Mesendoderm (in vitro differentiated cells): ENCODE data around the gene NREP.

Experiments used
- DNase-seq: peaks from one replicate; pipeline ENCODE4 v3.0.0; 2013
- H2AK5ac ChIP-seq: 2 replicates; pipeline ENCODE4 v1.6.1; 2013; ENCODE audit warnings: low read length, inconsistent platforms
- H2BK120ac ChIP-seq: 2 replicates; pipeline ENCODE4 v1.6.1; 2013; ENCODE audit warnings: low read depth, mild to moderate bottlenecking, low read length, moderate library complexity, mixed read lengths
- H2BK15ac ChIP-seq: replicated peaks from 2 replicates; pipeline ENCODE4 v1.6.1; 2013; ENCODE audit warnings: low read depth, mild to moderate bottlenecking, moderate library complexity
- H2BK5ac ChIP-seq: 2 replicates; pipeline ENCODE4 v1.6.1; 2013; ENCODE audit warnings: low read length, inconsistent platforms
- H3K18ac ChIP-seq: 2 replicates; pipeline ENCODE4 v1.6.1; 2013; ENCODE audit warnings: mild to moderate bottlenecking, low read length, mixed read lengths
- H3K23ac ChIP-seq: one replicate; pipeline ENCODE4 v1.6.1; 2013; ENCODE audit warnings: low read length
- H3K27ac ChIP-seq: 2 replicates; pipeline ENCODE4 v1.5.1; 2013; ENCODE audit warnings: low read depth, mild to moderate bottlenecking, inconsistent platforms, low read length, moderate library complexity
- H3K27me3 ChIP-seq: 2 replicates; pipeline ENCODE4 v1.6.1; 2013; ENCODE audit warnings: low read length, control low read depth, mild to moderate bottlenecking, inconsistent platforms; ENCODE audit not compliant: insufficient read depth, poor library complexity
- H3K36me3 ChIP-seq: 2 replicates; pipeline ENCODE4 v1.6.1; 2013; ENCODE audit warnings: low read length, inconsistent platforms; ENCODE audit not compliant: control insufficient read depth, insufficient read depth
- H3K4ac ChIP-seq: one replicate; pipeline ENCODE4 v1.6.1; 2013; ENCODE audit warnings: low read depth, mild to moderate bottlenecking, low read length, moderate library complexity
- H3K4me1 ChIP-seq: 2 replicates; pipeline ENCODE4 v1.6.1; 2013; ENCODE audit warnings: low read depth, low read length, inconsistent platforms; ENCODE audit not compliant: control insufficient read depth
- H3K4me2 ChIP-seq: 2 replicates; pipeline ENCODE4 v1.6.1; 2013; ENCODE audit warnings: low read length
- H3K4me3 ChIP-seq: 2 replicates; pipeline ENCODE4 v1.5.1; 2013; ENCODE audit warnings: mild to moderate bottlenecking, low read length
- H3K56ac ChIP-seq: one replicate; pipeline ENCODE4 v1.6.1; 2013; ENCODE audit warnings: low read length
- H3K79me1 ChIP-seq: 2 replicates; pipeline ENCODE4 v1.6.1; 2013; ENCODE audit warnings: low read length, inconsistent platforms
- H3K79me2 ChIP-seq: 2 replicates; pipeline ENCODE4 v1.6.1; 2013; ENCODE audit warnings: mild to moderate bottlenecking, low read length; ENCODE audit not compliant: control insufficient read depth, insufficient read depth
- H3K9ac ChIP-seq: 2 replicates; pipeline ENCODE4 v1.6.1; 2013; ENCODE audit warnings: low read length, inconsistent platforms
- H4K5ac ChIP-seq: one replicate; pipeline ENCODE4 v1.6.1; 2013; ENCODE audit warnings: low read length
- H4K8ac ChIP-seq: one replicate; pipeline ENCODE4 v1.6.1; 2013; ENCODE audit warnings: low read depth, mild to moderate bottlenecking, control low read depth, low read length, moderate library complexity
- WGBS: extraction: QIAGEN DNeasy Blood & Tissue Kit; methylation state at CpG from one replicate; pipeline ENCODE4 v1.1.7; 2013; ENCODE audit warnings: low lambda C conversion rate, missing lambda C conversion rate; ENCODE audit not compliant: insufficient coverage; ENCODE audit errors: extremely low coverage; 5-methylcytosine and 5-hydroxymethylcytosine counted together

NREP gene

GRCh38 chr5:111753884-111754589 lies 3.0 kb downstream of the NREP start:
- Histone ChIP-seq H2BK120ac (no peak overlapping the region), H3K9ac (no peak overlapping the region), H2BK5ac (no peak overlapping the region), H3K4me1 (no peaks in the 10 kb centered on the region), H3K4me2 (no peak overlapping the region), H3K23ac (no peak overlapping the region), H3K4me3 (no peak overlapping the region), H4K5ac (no peak overlapping the region), H3K79me2 (peaks cover 7% of the 10 kb centered on the region), H2BK15ac (no peak overlapping the region), H3K79me1 (no peaks in the 10 kb centered on the region), H4K8ac (no peak overlapping the region), H3K27ac (no peak overlapping the region), H3K18ac (no peak overlapping the region), H2AK5ac (no peak overlapping the region), H3K27me3 (no peaks in the 10 kb centered on the region), H3K56ac (no peak overlapping the region), H3K36me3 (no peaks in the 10 kb centered on the region), H3K4ac (no peak overlapping the region)
- no CpG with 5 or more reads among the region's 3 CpGs for WGBS
- no peak for DNase-seq

DNA sequence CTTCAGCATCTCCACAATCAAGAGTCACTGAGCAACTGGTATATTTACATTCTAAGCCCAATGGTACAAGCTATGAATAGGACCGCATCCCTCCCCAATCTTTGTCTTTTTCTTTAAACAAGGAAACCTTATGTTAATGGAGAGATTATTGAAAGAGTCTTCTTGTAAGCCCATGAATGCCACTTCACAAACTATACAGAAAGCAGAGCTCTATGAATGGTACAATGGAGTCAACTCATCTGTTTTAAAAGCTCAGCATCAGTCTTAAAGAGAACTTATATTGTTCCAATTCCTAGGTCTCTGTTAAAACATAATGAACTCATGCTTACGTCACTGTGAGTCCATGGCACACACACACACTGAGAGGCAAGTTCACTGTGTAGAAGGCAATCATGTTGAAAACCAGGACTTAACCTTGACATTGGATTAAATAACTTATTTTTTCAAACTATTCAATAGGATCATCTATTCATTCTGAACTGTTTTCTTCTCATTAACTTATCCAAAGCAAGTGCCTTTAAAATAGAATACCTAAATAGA lies 4.5 kb downstream of the NREP start:
- DNase-seq: no peak
- Histone ChIP-seq H3K36me3 (no peaks in the 10 kb centered on the region), H4K5ac (no peak overlapping the region), H3K4me2 (no peak overlapping the region), H3K23ac (no peak overlapping the region), H3K79me1 (no peaks in the 10 kb centered on the region), H3K27me3 (no peaks in the 10 kb centered on the region), H2BK15ac (no peak overlapping the region), H2AK5ac (no peak overlapping the region), H3K79me2 (peaks cover 7% of the 10 kb centered on the region), H3K4me1 (no peaks in the 10 kb centered on the region), H3K27ac (no peak overlapping the region), H2BK120ac (no peak overlapping the region), H3K4ac (no peak overlapping the region), H3K4me3 (no peak overlapping the region), H4K8ac (no peak overlapping the region), H3K9ac (no peak overlapping the region), H2BK5ac (no peak overlapping the region), H3K56ac (no peak overlapping the region), H3K18ac (no peak overlapping the region)
- WGBS: no CpG with 5 or more reads among the region's 2 CpGs

- H3K79me1 ChIP-seq: no peaks in the 10 kb centered on the region
- no peak overlapping the region for H2BK120ac ChIP-seq
- no peak overlapping the region for H3K4me2 ChIP-seq
- H3K79me2 ChIP-seq: peaks cover 2% of the 10 kb centered on the region
- H2AK5ac ChIP-seq: no peak overlapping the region
- H3K4me1 ChIP-seq: no peaks in the 10 kb centered on the region
- H3K56ac ChIP-seq: no peak overlapping the region
- 100% methylated on average over 2 of the region's 5 CpGs for WGBS
- no peak overlapping the region for H3K4me3 ChIP-seq
- no peak overlapping the region for H3K18ac ChIP-seq
- H2BK15ac ChIP-seq: no peak overlapping the region
- no peak overlapping the region for H4K5ac ChIP-seq
- H3K27me3 ChIP-seq: no peaks in the 10 kb centered on the region
- DNase-seq: no peak
- no peak overlapping the region for H3K27ac ChIP-seq
- H2BK5ac ChIP-seq: no peak overlapping the region
- no peaks in the 10 kb centered on the region for H3K36me3 ChIP-seq
- no peak overlapping the region for H3K9ac ChIP-seq
- H4K8ac ChIP-seq: no peak overlapping the region
- no peak overlapping the region for H3K4ac ChIP-seq
- no peak overlapping the region for H3K23ac ChIP-seq
Observed at GRCh38 chr5:111749303-111750026, 7.5 kb downstream of the NREP start.

GRCh38 chr5:111748304-111748763 lies 8.7 kb downstream of the NREP start:
- no peaks in the 10 kb centered on the region for H3K27me3 ChIP-seq
- no peak overlapping the region for H3K9ac ChIP-seq
- H3K4ac ChIP-seq: no peak overlapping the region
- H3K4me1 ChIP-seq: no peaks in the 10 kb centered on the region
- no peak overlapping the region for H3K4me2 ChIP-seq
- H2BK5ac ChIP-seq: no peak overlapping the region
- H4K8ac ChIP-seq: no peak overlapping the region
- no peak overlapping the region for H2BK15ac ChIP-seq
- H3K36me3 ChIP-seq: no peaks in the 10 kb centered on the region
- H3K79me1 ChIP-seq: no peaks in the 10 kb centered on the region
- DNase-seq: no peak
- no peak overlapping the region for H3K27ac ChIP-seq
- H3K18ac ChIP-seq: no peak overlapping the region
- H3K4me3 ChIP-seq: no peak overlapping the region
- H2BK120ac ChIP-seq: no peak overlapping the region
- no peak overlapping the region for H2AK5ac ChIP-seq
- no peak overlapping the region for H3K56ac ChIP-seq
- H3K23ac ChIP-seq: no peak overlapping the region
- no peak overlapping the region for H4K5ac ChIP-seq
- peaks cover 2% of the 10 kb centered on the region for H3K79me2 ChIP-seq
- WGBS: no CpG with 5 or more reads among the region's 3 CpGs

DNA sequence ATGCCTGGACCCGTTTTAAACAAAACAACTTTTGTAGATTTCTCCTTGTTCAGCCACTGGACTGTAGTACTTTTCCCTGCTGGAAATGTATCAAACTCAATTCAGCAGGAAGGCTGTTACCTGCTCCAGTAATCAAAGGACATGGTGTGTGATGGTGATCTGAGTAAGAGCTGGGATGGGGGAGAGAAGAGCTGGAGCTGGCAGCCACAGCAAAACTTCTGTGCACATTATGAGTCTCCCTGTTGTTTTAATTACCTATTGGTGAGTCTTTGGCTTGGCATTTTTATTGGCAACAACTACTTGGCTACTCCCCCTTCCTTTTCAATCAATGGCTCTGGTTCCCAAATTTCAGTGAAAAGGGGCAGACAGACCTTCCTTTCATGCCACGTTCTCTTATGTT lies 9.7 kb downstream of the NREP start:
- no peak overlapping the region for H3K9ac ChIP-seq

More for the DNA sequence above, 9.7 kb downstream of the NREP start:
- Histone ChIP-seq H3K36me3 (no peaks in the 10 kb centered on the region), H3K4me2 (no peak overlapping the region), H3K27me3 (no peaks in the 10 kb centered on the region), H3K18ac (no peak overlapping the region), H3K4ac (no peak overlapping the region), H2BK120ac (no peak overlapping the region), H2BK5ac (no peak overlapping the region), H3K56ac (no peak overlapping the region), H4K8ac (no peak overlapping the region), H4K5ac (no peak overlapping the region), H3K27ac (no peak overlapping the region), H3K23ac (no peak overlapping the region), H3K4me3 (no peak overlapping the region), H3K4me1 (no peaks in the 10 kb centered on the region), H3K79me1 (no peaks in the 10 kb centered on the region), H2BK15ac (no peak overlapping the region), H3K79me2 (peaks cover 5% of the 10 kb centered on the region), H2AK5ac (no peak overlapping the region)
- no peak for DNase-seq
- no CpG with 5 or more reads among the region's 2 CpGs for WGBS
